Measurements from ENCODE around the gene ONECUT1.

Gene ONECUT1

GRCh38 chr15:52788099-52788986 is 1.8 kb downstream of the ONECUT1 start:
- no peak for TF ChIP-seq POLR2A (IDR thresholded peaks at IDR 0.05; ENCODE audit: extremely low read depth, insufficient read length)
- TF ChIP-seq CTCF (IDR thresholded peaks at IDR 0.05; ENCODE audit: low read depth, low read length), result no peak
- no peak for TF ChIP-seq MYC (IDR thresholded peaks at IDR 0.05; ENCODE audit: low read depth, low read length)
- TF ChIP-seq, protein P1, sequence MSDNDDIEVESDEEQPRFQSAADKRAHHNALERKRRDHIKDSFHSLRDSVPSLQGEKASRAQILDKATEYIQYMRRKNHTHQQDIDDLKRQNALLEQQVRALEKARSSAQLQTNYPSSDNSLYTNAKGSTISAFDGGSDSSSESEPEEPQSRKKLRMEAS (IDR thresholded peaks at IDR 0.05; ENCODE audit: low read depth, low read length), result no peak
- no peak for DNase-seq (ENCODE audit: low read depth)
- H3K4me3 ChIP-seq (ENCODE audit: low read depth, low read length), result no peak overlapping the region

DNA sequence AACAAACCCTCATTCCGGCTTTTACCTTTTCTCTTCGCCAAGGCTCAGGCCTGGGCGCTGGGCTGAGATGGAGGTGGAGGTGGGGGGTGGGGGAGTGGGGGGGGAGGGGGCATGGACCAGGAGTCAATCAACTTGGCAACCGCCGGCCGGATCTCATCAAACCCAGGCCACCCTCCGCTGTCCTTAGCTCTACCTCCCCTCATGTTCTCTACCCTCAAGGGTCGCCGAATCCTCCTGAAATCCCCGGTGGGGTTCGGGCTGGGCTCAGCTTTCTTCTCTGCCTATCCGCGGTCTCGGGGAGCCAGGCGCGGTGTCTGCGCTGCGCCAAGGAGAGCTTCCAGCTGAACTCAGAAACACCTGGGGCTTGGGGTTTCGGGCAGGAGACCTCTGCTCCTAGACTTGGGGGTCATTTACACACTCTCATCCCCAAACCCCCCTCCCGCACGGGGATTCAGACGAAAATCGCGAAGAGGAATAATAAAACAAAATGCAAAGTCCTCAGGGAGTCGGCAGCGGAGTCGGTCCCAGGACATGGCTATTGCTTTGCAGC is 2.5 kb downstream of the ONECUT1 start:
- no peak for DNase-seq (ENCODE audit: low read depth)
- H3K4me3 ChIP-seq (ENCODE audit: low read depth, low read length), result no peak overlapping the region
- TF ChIP-seq MYC (IDR thresholded peaks at IDR 0.05; ENCODE audit: low read depth, low read length) (no peak), CTCF (IDR thresholded peaks at IDR 0.05; ENCODE audit: low read depth, low read length) (no peak), POLR2A (IDR thresholded peaks at IDR 0.05; ENCODE audit: extremely low read depth, insufficient read length) (no peak)
- TF ChIP-seq, protein P1 (IDR thresholded peaks at IDR 0.05; ENCODE audit: low read depth, low read length), result no peak

DNA sequence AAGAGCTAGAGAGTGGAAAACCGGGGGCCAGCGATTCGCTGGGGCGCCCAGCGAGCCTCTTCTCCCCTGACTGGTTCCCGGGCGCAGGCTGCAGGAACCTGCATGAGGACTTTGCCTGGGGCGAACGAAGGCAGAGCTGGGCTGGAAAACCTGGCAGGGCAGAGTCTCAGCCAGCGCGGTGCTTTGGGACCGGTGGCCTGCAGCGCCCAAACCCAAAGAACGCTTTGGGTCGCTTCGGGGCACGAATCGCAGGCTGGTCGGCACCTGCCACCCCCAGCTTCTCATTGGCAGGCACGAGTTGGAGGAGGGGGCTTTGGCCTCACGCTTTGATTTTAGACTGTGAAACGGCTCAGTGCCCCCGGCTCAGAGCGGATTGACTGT is 3.0 kb downstream of the ONECUT1 start:
- no peak overlapping the region for H3K4me3 ChIP-seq (ENCODE audit: low read depth, low read length)
- TF ChIP-seq, protein P1 (IDR thresholded peaks at IDR 0.05; ENCODE audit: low read depth, low read length), result no peak
- TF ChIP-seq MYC (IDR thresholded peaks at IDR 0.05; ENCODE audit: low read depth, low read length) (no peak), POLR2A (IDR thresholded peaks at IDR 0.05; ENCODE audit: extremely low read depth, insufficient read length) (no peak), CTCF (IDR thresholded peaks at IDR 0.05; ENCODE audit: low read depth, low read length) (no peak)
- no peak for DNase-seq (ENCODE audit: low read depth)

GRCh38 chr15:52786436-52787122 is 3.6 kb downstream of the ONECUT1 start:
- TF ChIP-seq, protein P1 (IDR thresholded peaks at IDR 0.05; ENCODE audit: low read depth, low read length), result no peak
- TF ChIP-seq CTCF (IDR thresholded peaks at IDR 0.05; ENCODE audit: low read depth, low read length), result no peak
- TF ChIP-seq MYC (IDR thresholded peaks at IDR 0.05; ENCODE audit: low read depth, low read length), result no peak
- no peak for TF ChIP-seq POLR2A (IDR thresholded peaks at IDR 0.05; ENCODE audit: extremely low read depth, insufficient read length)
- H3K4me3 ChIP-seq (ENCODE audit: low read depth, low read length), result no peak overlapping the region

GRCh38 chr15:52785672-52786406 is 4.3 kb downstream of the ONECUT1 start:
- no peak overlapping the region for H3K4me3 ChIP-seq (ENCODE audit: low read depth, low read length)
- TF ChIP-seq MYC (IDR thresholded peaks at IDR 0.05; ENCODE audit: low read depth, low read length) (no peak), POLR2A (IDR thresholded peaks at IDR 0.05; ENCODE audit: extremely low read depth, insufficient read length) (no peak), CTCF (IDR thresholded peaks at IDR 0.05; ENCODE audit: low read depth, low read length) (no peak)
- TF ChIP-seq, protein P1 (IDR thresholded peaks at IDR 0.05; ENCODE audit: low read depth, low read length), result no peak
- no peak for DNase-seq (ENCODE audit: low read depth)

More at GRCh38 chr15:52786436-52787122, 3.6 kb downstream of the ONECUT1 start:
- no peak for DNase-seq (ENCODE audit: low read depth)
